K562 (cell line): ENCODE data around the gene MTA2. TPM values are rescaled to one million over a fixed set of nuclear protein-coding genes. Genes with fewer than 3 reads are reported as not detected.

Source experiments
- KAT7 ChIP-seq: sonication (generic); formaldehyde crosslinking; IDR thresholded peaks from 2 replicates; pipeline ENCODE4 v1.8.0; 2022; ENCODE audit warnings: missing genetic modification reagents, mild to moderate bottlenecking, borderline replicate concordance
- MAFF ChIP-seq: IDR thresholded peaks from 2 replicates; pipeline ENCODE4 v1.6.1; 2012; ENCODE audit warnings: low read length, improper control_type of control experiment
- NUFIP1 ChIP-seq: fragments of 450-650 bp; IDR thresholded peaks from 2 replicates; pipeline ENCODE4 v1.6.1; 2018; ENCODE audit not compliant: partially characterized antibody
- PHF21A ChIP-seq: fragments of 450-650 bp; IDR thresholded peaks from 2 replicates; pipeline ENCODE4 v1.6.1; 2017; ENCODE audit warnings: low read depth, borderline replicate concordance
- RAD21 ChIP-seq, 2 experiments: fragments of 250-450 bp in 1 of 2; fragments of 450-650 bp in 1 of 2; sonication (Bioruptor Pico) in 1 of 2; formaldehyde crosslinking in 1 of 2; IDR thresholded peaks in 1 of 2; conservative IDR thresholded peaks in 1 of 2; 2 replicates each; pipeline versions ENCODE4 v1.4.0 to v1.8.0; 2020 to 2022; ENCODE audit warnings: mild to moderate bottlenecking in 2 of 2, moderate library complexity in 1 of 2
- RFX7 ChIP-seq: fragments of 250-450 bp; sonication (Bioruptor Pico); IDR thresholded peaks from 2 replicates; pipeline ENCODE4 v1.5.1; 2021; ENCODE audit warnings: mild to moderate bottlenecking
- ZNF134 ChIP-seq: fragments of 250-450 bp; sonication (Bioruptor Pico); conservative IDR thresholded peaks from 2 replicates; pipeline ENCODE4 v1.4.0; 2020
- ZNF165 ChIP-seq: fragments of 250-450 bp; sonication (Bioruptor Pico); IDR thresholded peaks from 2 replicates; pipeline ENCODE4 v1.4.0; 2020; ENCODE audit warnings: borderline replicate concordance
- ZNF175 ChIP-seq: fragments of 200-800 bp; sonication (Bioruptor generic); IDR thresholded peaks from 2 replicates; pipeline ENCODE4 v1.6.1; 2016; ENCODE audit warnings: low read depth, mild to moderate bottlenecking, missing genetic modification characterization, missing compliant biosample characterization
- polyA plus RNA-seq, 8 experiments: library from polyadenylated mRNA; depleted of rRNA in 4 of 8; stranded (reverse) in 5 of 8; unstranded in 3 of 8; fragments of >200 nt; fragmentation: Nextera tagmentation in 2 of 8; fragmentation: Illumina TruSeq in 1 of 8; extraction: Ambion mirVana in 2 of 8; extraction: Trizol in 1 of 8; gene quantifications; 2 replicates each; pipeline versions ENCODE4 v1.2.1 to v1.2.3, GENCODE V29; 2011 to 2014; ENCODE audit warnings: inconsistent platforms in 1 of 8, missing spikeins in 1 of 8
- total RNA-seq, 7 experiments: library from RNA; depleted of rRNA in 6 of 7; stranded (reverse); fragments of >200 nt in 6 of 7; fragmentation: Illumina TruSeq in 2 of 7; extraction: Trizol in 2 of 7; gene quantifications; 2 replicates each; pipeline versions ENCODE4 v1.2.1 to v1.2.3, GENCODE V29; 2011 to 2021; ENCODE audit warnings: low replicate concordance in 1 of 7
- TF ChIP-seq, protein P1 (sequence below): fragments of 200-600 bp; sonication (generic); IDR thresholded peaks from one replicate; pipeline ENCODE4 v1.6.1; 2012; ENCODE audit warnings: mild to moderate bottlenecking, low read depth, low read length, inconsistent platforms
- TF ChIP-seq, protein P2 (sequence below): fragments of 250-450 bp; sonication (Bioruptor Pico); IDR thresholded peaks from 2 replicates; pipeline ENCODE4 v1.8.0; 2021; ENCODE audit warnings: borderline replicate concordance, mild to moderate bottlenecking, moderate library complexity; ENCODE audit not compliant: poor library complexity, severe bottlenecking
- TF ChIP-seq, protein P3 (sequence below): fragments of 450-650 bp; formaldehyde crosslinking; IDR thresholded peaks from 2 replicates; pipeline ENCODE4 v1.4.0; 2020; ENCODE audit warnings: mild to moderate bottlenecking, mixed read lengths

MTA2 gene
- total and polyA plus RNA-seq, 9 of the 15 experiments (the other 6 are each of a cell fraction or from before 2014, with no cell fraction given): 6.2 to 220 (median 172) TPM

DNA sequence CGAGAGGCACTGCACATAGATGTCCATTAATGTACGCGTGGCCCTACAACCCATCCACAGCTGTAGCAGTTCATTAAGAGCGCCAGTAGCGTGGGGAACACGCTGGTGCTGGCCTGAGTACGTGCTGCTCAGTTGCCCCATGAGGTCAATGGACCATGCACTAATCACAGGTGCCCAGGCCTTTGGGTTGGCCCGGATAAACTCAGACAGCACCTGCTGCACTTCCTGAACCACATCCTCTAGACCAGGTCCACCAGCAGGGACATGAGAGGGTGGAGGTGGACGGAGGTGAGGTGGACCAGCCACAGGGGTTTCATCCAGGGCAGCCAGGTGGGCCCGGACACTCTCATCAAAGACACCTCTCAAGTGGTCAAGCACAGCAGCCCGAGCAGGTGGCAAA is 47.8 kb upstream of the MTA2 start (continued):
- TF ChIP-seq, protein P1, sequence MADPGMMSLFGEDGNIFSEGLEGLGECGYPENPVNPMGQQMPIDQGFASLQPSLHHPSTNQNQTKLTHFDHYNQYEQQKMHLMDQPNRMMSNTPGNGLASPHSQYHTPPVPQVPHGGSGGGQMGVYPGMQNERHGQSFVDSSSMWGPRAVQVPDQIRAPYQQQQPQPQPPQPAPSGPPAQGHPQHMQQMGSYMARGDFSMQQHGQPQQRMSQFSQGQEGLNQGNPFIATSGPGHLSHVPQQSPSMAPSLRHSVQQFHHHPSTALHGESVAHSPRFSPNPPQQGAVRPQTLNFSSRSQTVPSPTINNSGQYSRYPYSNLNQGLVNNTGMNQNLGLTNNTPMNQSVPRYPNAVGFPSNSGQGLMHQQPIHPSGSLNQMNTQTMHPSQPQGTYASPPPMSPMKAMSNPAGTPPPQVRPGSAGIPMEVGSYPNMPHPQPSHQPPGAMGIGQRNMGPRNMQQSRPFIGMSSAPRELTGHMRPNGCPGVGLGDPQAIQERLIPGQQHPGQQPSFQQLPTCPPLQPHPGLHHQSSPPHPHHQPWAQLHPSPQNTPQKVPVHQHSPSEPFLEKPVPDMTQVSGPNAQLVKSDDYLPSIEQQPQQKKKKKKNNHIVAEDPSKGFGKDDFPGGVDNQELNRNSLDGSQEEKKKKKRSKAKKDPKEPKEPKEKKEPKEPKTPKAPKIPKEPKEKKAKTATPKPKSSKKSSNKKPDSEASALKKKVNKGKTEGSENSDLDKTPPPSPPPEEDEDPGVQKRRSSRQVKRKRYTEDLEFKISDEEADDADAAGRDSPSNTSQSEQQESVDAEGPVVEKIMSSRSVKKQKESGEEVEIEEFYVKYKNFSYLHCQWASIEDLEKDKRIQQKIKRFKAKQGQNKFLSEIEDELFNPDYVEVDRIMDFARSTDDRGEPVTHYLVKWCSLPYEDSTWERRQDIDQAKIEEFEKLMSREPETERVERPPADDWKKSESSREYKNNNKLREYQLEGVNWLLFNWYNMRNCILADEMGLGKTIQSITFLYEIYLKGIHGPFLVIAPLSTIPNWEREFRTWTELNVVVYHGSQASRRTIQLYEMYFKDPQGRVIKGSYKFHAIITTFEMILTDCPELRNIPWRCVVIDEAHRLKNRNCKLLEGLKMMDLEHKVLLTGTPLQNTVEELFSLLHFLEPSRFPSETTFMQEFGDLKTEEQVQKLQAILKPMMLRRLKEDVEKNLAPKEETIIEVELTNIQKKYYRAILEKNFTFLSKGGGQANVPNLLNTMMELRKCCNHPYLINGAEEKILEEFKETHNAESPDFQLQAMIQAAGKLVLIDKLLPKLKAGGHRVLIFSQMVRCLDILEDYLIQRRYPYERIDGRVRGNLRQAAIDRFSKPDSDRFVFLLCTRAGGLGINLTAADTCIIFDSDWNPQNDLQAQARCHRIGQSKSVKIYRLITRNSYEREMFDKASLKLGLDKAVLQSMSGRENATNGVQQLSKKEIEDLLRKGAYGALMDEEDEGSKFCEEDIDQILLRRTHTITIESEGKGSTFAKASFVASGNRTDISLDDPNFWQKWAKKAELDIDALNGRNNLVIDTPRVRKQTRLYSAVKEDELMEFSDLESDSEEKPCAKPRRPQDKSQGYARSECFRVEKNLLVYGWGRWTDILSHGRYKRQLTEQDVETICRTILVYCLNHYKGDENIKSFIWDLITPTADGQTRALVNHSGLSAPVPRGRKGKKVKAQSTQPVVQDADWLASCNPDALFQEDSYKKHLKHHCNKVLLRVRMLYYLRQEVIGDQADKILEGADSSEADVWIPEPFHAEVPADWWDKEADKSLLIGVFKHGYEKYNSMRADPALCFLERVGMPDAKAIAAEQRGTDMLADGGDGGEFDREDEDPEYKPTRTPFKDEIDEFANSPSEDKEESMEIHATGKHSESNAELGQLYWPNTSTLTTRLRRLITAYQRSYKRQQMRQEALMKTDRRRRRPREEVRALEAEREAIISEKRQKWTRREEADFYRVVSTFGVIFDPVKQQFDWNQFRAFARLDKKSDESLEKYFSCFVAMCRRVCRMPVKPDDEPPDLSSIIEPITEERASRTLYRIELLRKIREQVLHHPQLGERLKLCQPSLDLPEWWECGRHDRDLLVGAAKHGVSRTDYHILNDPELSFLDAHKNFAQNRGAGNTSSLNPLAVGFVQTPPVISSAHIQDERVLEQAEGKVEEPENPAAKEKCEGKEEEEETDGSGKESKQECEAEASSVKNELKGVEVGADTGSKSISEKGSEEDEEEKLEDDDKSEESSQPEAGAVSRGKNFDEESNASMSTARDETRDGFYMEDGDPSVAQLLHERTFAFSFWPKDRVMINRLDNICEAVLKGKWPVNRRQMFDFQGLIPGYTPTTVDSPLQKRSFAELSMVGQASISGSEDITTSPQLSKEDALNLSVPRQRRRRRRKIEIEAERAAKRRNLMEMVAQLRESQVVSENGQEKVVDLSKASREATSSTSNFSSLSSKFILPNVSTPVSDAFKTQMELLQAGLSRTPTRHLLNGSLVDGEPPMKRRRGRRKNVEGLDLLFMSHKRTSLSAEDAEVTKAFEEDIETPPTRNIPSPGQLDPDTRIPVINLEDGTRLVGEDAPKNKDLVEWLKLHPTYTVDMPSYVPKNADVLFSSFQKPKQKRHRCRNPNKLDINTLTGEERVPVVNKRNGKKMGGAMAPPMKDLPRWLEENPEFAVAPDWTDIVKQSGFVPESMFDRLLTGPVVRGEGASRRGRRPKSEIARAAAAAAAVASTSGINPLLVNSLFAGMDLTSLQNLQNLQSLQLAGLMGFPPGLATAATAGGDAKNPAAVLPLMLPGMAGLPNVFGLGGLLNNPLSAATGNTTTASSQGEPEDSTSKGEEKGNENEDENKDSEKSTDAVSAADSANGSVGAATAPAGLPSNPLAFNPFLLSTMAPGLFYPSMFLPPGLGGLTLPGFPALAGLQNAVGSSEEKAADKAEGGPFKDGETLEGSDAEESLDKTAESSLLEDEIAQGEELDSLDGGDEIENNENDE: no peak
- TF ChIP-seq ZNF175 (CRISPR knock-in tag): no peak
- no peak for TF ChIP-seq NUFIP1
- no peak for TF ChIP-seq MAFF
- no peak for TF ChIP-seq RFX7 (CRISPR knock-in tag)
- TF ChIP-seq PHF21A: no peak
- TF ChIP-seq RAD21 (CRISPR knock-in tag; conservative IDR thresholded peaks at IDR 0.05 in 1 of 2, IDR thresholded peaks at IDR 0.05 in 1 of 2): no peak
- no peak for TF ChIP-seq KAT7
- TF ChIP-seq, protein P2, sequence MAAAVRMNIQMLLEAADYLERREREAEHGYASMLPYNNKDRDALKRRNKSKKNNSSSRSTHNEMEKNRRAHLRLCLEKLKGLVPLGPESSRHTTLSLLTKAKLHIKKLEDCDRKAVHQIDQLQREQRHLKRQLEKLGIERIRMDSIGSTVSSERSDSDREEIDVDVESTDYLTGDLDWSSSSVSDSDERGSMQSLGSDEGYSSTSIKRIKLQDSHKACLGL (CRISPR knock-in tag): no peak
- no peak for TF ChIP-seq ZNF165
- TF ChIP-seq, protein P3, sequence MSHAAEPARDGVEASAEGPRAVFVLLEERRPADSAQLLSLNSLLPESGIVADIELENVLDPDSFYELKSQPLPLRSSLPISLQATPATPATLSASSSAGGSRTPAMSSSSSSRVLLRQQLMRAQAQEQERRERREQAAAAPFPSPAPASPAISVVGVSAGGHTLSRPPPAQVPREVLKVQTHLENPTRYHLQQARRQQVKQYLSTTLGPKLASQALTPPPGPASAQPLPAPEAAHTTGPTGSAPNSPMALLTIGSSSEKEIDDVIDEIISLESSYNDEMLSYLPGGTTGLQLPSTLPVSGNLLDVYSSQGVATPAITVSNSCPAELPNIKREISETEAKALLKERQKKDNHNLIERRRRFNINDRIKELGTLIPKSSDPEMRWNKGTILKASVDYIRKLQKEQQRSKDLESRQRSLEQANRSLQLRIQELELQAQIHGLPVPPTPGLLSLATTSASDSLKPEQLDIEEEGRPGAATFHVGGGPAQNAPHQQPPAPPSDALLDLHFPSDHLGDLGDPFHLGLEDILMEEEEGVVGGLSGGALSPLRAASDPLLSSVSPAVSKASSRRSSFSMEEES: no peak
- TF ChIP-seq ZNF134: no peak
